Skeletal muscle satellite cell (primary cell): ENCODE measurements around the gene PDIK1L.

Source experiments
- H3K27me3 ChIP-seq: 2 replicates; pipeline ENCODE4 v1.7.0; 2013; ENCODE audit warnings: low read length; ENCODE audit not compliant: control insufficient read depth, insufficient read depth
- H3K36me3 ChIP-seq: 2 replicates; pipeline ENCODE4 v1.7.0; 2013; ENCODE audit warnings: mild to moderate bottlenecking, control low read depth, low read length; ENCODE audit not compliant: insufficient read depth
- H3K4me1 ChIP-seq: 2 replicates; pipeline ENCODE4 v1.7.0; 2013; ENCODE audit warnings: low read length; ENCODE audit not compliant: control insufficient read depth, insufficient read depth
- H3K4me2 ChIP-seq: 2 replicates; pipeline ENCODE4 v1.7.0; 2013; ENCODE audit warnings: mild to moderate bottlenecking, low read length
- H3K4me3 ChIP-seq: 2 replicates; pipeline ENCODE4 v1.7.0; 2013; ENCODE audit warnings: low read length
- H3K9ac ChIP-seq: 2 replicates; pipeline ENCODE4 v1.7.0; 2013; ENCODE audit warnings: mild to moderate bottlenecking, low read depth, low read length, moderate library complexity
- H3K9me3 ChIP-seq: replicated peaks from 2 replicates; pipeline ENCODE4 v1.7.0; 2013; ENCODE audit warnings: mild to moderate bottlenecking, control low read depth, low read length

Gene PDIK1L

DNA sequence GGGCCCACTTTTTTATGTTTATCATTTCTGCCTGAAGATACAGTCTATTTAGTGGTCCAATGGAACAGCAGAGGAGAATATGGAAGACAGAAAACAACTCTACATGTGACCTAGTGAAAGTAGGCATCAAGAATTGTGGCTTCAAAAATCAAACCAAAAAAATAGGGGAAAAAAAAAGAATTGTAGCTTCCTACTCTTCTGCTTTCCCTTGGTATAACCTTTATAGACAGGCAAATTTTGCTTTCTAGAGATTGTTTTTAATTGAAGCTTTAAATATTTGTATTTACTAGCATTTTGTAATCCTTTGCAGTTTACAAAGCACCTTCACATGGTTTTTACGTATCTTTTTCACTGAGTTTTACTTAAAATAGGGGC, 14.3 kb downstream of the PDIK1L start:
- Histone ChIP-seq H3K9me3 (no peaks in the 10 kb centered on the region), H3K9ac (no peak overlapping the region), H3K4me2 (no peak overlapping the region), H3K4me3 (no peak overlapping the region), H3K4me1 (peaks cover 11% of the 10 kb centered on the region), H3K27me3 (peaks cover 17% of the 10 kb centered on the region), H3K36me3 (peaks cover 4% of the 10 kb centered on the region)

GRCh38 chr1:26126321-26127084, 14.9 kb downstream of the PDIK1L start:
- H3K9me3 ChIP-seq = no peaks in the 10 kb centered on the region
- H3K36me3 ChIP-seq = peaks cover 4% of the 10 kb centered on the region
- no peak overlapping the region for H3K4me3 ChIP-seq
- peaks cover 11% of the 10 kb centered on the region for H3K4me1 ChIP-seq
- H3K9ac ChIP-seq = no peak overlapping the region
- H3K4me2 ChIP-seq = no peak overlapping the region
- H3K27me3 ChIP-seq = peaks cover 19% of the 10 kb centered on the region

- no peaks in the 10 kb centered on the region for H3K9me3 ChIP-seq
- H3K4me1 ChIP-seq = peaks cover 11% of the 10 kb centered on the region
- H3K9ac ChIP-seq = no peak overlapping the region
- H3K4me2 ChIP-seq = no peak overlapping the region
- H3K4me3 ChIP-seq = no peak overlapping the region
- peaks cover 19% of the 10 kb centered on the region for H3K27me3 ChIP-seq
- H3K36me3 ChIP-seq = no peaks in the 10 kb centered on the region
Measured at GRCh38 chr1:26127235-26128163, 15.9 kb downstream of the PDIK1L start.

DNA sequence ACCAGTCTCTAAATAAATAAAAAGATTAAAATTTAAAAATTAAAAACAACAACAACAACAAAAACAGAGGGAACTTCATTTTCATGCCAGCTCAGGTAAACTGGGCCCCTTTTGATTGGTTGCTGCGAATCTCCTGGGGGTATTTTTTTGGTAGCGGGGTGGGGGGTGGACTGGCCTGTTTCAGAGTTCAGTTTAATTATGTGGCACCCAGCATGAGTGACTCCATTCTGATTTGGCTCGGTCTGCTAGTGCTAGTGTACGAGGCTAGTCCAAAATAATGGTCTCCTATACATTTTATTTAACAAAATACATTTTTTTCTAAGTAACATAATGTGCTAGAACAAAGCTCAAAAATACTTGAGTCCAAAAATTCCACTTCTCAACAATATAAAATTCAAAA, 18.2 kb downstream of the PDIK1L start:
- Histone ChIP-seq H3K36me3 (no peaks in the 10 kb centered on the region), H3K4me3 (no peak overlapping the region), H3K4me1 (no peaks in the 10 kb centered on the region), H3K9me3 (no peaks in the 10 kb centered on the region), H3K9ac (no peak overlapping the region), H3K27me3 (peaks cover 19% of the 10 kb centered on the region), H3K4me2 (no peak overlapping the region)

- Histone ChIP-seq H3K27me3 (peaks cover 22% of the 10 kb centered on the region), H3K36me3 (no peaks in the 10 kb centered on the region), H3K4me2 (no peak overlapping the region), H3K4me3 (no peak overlapping the region), H3K4me1 (no peaks in the 10 kb centered on the region), H3K9me3 (no peaks in the 10 kb centered on the region), H3K9ac (no peak overlapping the region)
Measured at GRCh38 chr1:26130695-26131094, 19.1 kb downstream of the PDIK1L start.

DNA sequence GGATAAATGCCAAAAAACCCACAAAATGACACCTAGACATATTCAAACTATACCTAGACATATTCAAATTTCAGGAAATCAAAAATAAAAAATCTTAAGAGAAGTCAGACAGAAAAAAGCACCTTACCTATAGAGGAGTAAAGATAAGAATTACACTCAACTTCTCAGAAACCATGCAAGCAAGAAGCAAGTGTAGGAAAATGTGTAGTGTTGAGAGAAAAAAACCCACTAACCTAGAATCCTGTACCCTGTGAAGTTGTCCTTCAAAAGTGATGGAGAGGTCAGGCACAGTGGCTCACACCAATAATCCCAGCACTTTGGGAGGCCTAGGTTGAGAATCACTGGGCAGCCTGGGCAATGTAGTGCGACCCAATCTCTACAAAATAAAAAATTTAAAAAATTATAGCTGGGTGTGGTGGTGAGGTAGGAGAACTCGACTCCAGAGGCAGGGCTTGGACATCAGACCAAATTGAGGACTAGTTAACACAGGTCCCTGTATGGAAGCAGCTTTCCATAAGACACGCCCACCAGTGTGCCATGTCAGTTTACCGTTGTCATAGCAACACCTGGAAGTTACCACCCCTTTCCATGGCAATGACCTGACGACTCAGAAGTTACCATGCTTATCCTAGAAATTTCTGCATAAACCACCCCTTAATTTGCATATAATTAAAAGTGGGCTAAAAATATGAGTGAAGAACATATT, 20.7 kb downstream of the PDIK1L start:
- no peaks in the 10 kb centered on the region for H3K36me3 ChIP-seq
- H3K9me3 ChIP-seq = no peaks in the 10 kb centered on the region
- H3K9ac ChIP-seq = no peak overlapping the region
- H3K4me3 ChIP-seq = no peak overlapping the region
- peaks cover 22% of the 10 kb centered on the region for H3K27me3 ChIP-seq
- H3K4me2 ChIP-seq = no peak overlapping the region
- H3K4me1 ChIP-seq = no peaks in the 10 kb centered on the region

- no peaks in the 10 kb centered on the region for H3K4me1 ChIP-seq
- H3K4me3 ChIP-seq = no peak overlapping the region
- H3K36me3 ChIP-seq = no peaks in the 10 kb centered on the region
- no peaks in the 10 kb centered on the region for H3K9me3 ChIP-seq
- peaks cover 22% of the 10 kb centered on the region for H3K27me3 ChIP-seq
- H3K9ac ChIP-seq = no peak overlapping the region
- H3K4me2 ChIP-seq = no peak overlapping the region
Measured at GRCh38 chr1:26132834-26133167, 21.2 kb downstream of the PDIK1L start.

DNA sequence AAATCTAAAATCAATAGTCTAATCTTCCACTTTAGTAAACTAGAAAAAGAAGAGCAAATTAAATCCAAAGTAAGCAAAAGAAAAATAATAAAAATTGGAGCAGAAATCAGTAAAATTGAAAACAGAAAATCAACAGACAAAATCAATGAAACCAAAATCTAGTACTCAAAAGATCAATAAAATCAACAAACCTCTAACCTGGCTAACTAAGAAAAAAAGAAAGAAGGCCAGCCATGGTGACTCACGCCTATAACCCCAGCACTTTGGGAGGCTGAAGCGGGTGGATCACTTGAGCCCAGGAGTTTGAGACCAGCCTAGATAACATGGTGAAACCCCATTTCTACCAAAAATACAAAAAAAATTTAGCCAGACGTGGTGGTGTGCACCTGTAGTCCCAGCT, 22.8 kb downstream of the PDIK1L start:
- H3K9me3 ChIP-seq = no peaks in the 10 kb centered on the region
- peaks cover 17% of the 10 kb centered on the region for H3K27me3 ChIP-seq
- H3K4me2 ChIP-seq = no peak overlapping the region
- no peaks in the 10 kb centered on the region for H3K4me1 ChIP-seq
- no peaks in the 10 kb centered on the region for H3K36me3 ChIP-seq
- H3K4me3 ChIP-seq = no peak overlapping the region
- no peak overlapping the region for H3K9ac ChIP-seq

- H3K9ac ChIP-seq = no peak overlapping the region
- H3K4me2 ChIP-seq = no peak overlapping the region
- no peaks in the 10 kb centered on the region for H3K9me3 ChIP-seq
- peaks cover 11% of the 10 kb centered on the region for H3K27me3 ChIP-seq
- H3K4me1 ChIP-seq = no peaks in the 10 kb centered on the region
- no peak overlapping the region for H3K4me3 ChIP-seq
- no peaks in the 10 kb centered on the region for H3K36me3 ChIP-seq
Measured at GRCh38 chr1:26138974-26139558, 27.4 kb downstream of the PDIK1L start.

GRCh38 chr1:26142159-26142558, 30.5 kb downstream of the PDIK1L start:
- no peak overlapping the region for H3K9ac ChIP-seq
- H3K4me2 ChIP-seq = no peak overlapping the region
- H3K4me1 ChIP-seq = no peaks in the 10 kb centered on the region
- H3K27me3 ChIP-seq = peaks cover 11% of the 10 kb centered on the region
- no peak overlapping the region for H3K4me3 ChIP-seq
- H3K36me3 ChIP-seq = no peaks in the 10 kb centered on the region
- no peaks in the 10 kb centered on the region for H3K9me3 ChIP-seq
